Activated T-cell treated with anti-CD3 and anti-CD28 coated beads, Interleukin-2, amount 50 U/mL, for 4 hours (primary cell): ENCODE data around the gene SHLD1. TPM values are rescaled to one million over a fixed set of nuclear protein-coding genes. Genes with fewer than 3 reads are reported as not detected.
"Not testable (repeated sequence)": the region's sequence is repeated elsewhere in the genome, so short reads cannot be mapped to it uniquely, and the experiment has no call there.

Experiments
- ATAC-seq, 2 donors: fragments of 200-7000 bp; cut with Tn5 transposase; one replicate each; pipeline ENCODE4 v1.10.0; 2021
- DNase-seq: peaks from one replicate; pipeline ENCODE4 v3.0.0-alpha.2; 2020
- H3K27me3 Mint-ChIP-seq: one replicate; pipeline ENCODE4 v1.8.0; 2021; ENCODE audit warnings: low read depth, mixed read lengths
- H3K36me3 Mint-ChIP-seq: one replicate; pipeline ENCODE4 v1.8.0; 2022; ENCODE audit warnings: mixed read lengths; ENCODE audit not compliant: insufficient read depth
- H3K4me1 Mint-ChIP-seq: one replicate; pipeline ENCODE4 v1.8.0; 2021; ENCODE audit warnings: low read depth, mixed read lengths
- H3K4me3 Mint-ChIP-seq: one replicate; pipeline ENCODE4 v1.8.0; 2021; ENCODE audit warnings: mild to moderate bottlenecking, moderate library complexity, mixed read lengths
- H3K9me3 Mint-ChIP-seq: one replicate; pipeline ENCODE4 v1.8.0; 2021; ENCODE audit warnings: mixed read lengths
- total RNA-seq, 3 donors: library from RNA; stranded (reverse); gene quantifications; one replicate each; pipeline ENCODE4 v1.2.1, GENCODE V29; 2021

The SHLD1 gene
- total RNA-seq, 3 donors from 2014 or later, result 7.2 to 9.8 (median 9.1) TPM

- DNase-seq, result no peak
- Mint-ChIP-seq H3K36me3 (no peaks in the 10 kb centered on the region), H3K4me3 (no peak overlapping the region), H3K4me1 (peaks cover 18% of the 10 kb centered on the region), H3K9me3 (no peaks in the 10 kb centered on the region), H3K27me3 (no peaks in the 10 kb centered on the region)
- ATAC-seq, result no peak
These were observed 27.3 kb upstream of the SHLD1 start for GRCh38 chr20:5722927-5723326.

- not testable (repeated sequence) for DNase-seq, H3K4me3 Mint-ChIP-seq, ATAC-seq, H3K36me3 Mint-ChIP-seq, H3K4me1 Mint-ChIP-seq, H3K9me3 Mint-ChIP-seq, H3K27me3 Mint-ChIP-seq
These were observed 25.1 kb upstream of the SHLD1 start for GRCh38 chr20:5725183-5725463.

GRCh38 chr20:5727018-5727515 is 23.1 kb upstream of the SHLD1 start:
- no peaks in the 10 kb centered on the region for H3K36me3 Mint-ChIP-seq
- no peaks in the 10 kb centered on the region for H3K9me3 Mint-ChIP-seq
- DNase-seq, result no peak
- H3K4me1 Mint-ChIP-seq, result peaks cover 4% of the 10 kb centered on the region
- no peaks in the 10 kb centered on the region for H3K27me3 Mint-ChIP-seq
- no peak for ATAC-seq
- no peak overlapping the region for H3K4me3 Mint-ChIP-seq

DNA sequence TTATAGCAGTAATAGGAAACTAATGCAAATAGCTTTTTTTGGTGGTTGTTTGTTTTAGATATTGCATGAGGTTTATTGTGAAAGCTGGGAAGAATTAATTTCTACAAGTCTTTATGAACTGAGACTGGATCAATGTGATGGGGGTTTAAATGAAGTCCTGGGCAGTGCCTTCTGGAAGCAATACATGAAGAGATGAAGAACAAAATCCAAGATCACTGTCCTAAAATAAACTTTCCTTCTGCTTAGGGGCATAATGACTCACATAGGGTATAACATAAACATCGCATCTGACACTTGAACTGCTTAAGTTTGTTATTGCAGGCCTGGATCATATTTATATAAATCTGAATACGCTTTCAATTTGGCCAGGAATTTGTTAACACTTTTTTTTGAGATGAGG is 20.9 kb upstream of the SHLD1 start:
- peaks cover 4% of the 10 kb centered on the region for H3K4me1 Mint-ChIP-seq
- no peaks in the 10 kb centered on the region for H3K9me3 Mint-ChIP-seq
- ATAC-seq (no peak), DNase-seq (no peak)
- H3K27me3 Mint-ChIP-seq, result no peaks in the 10 kb centered on the region
- no peak overlapping the region for H3K4me3 Mint-ChIP-seq
- H3K36me3 Mint-ChIP-seq, result no peaks in the 10 kb centered on the region

- Mint-ChIP-seq H3K9me3 (no peaks in the 10 kb centered on the region), H3K4me3 (no peak overlapping the region), H3K4me1 (no peaks in the 10 kb centered on the region), H3K27me3 (no peaks in the 10 kb centered on the region), H3K36me3 (no peaks in the 10 kb centered on the region)
- ATAC-seq (no peak), DNase-seq (no peak)
These were observed 20.1 kb upstream of the SHLD1 start for GRCh38 chr20:5730131-5730530.

GRCh38 chr20:5731753-5732366 is 18.3 kb upstream of the SHLD1 start:
- Mint-ChIP-seq H3K9me3 (no peaks in the 10 kb centered on the region), H3K4me1 (peaks cover 12% of the 10 kb centered on the region), H3K4me3 (no peak overlapping the region)

DNA sequence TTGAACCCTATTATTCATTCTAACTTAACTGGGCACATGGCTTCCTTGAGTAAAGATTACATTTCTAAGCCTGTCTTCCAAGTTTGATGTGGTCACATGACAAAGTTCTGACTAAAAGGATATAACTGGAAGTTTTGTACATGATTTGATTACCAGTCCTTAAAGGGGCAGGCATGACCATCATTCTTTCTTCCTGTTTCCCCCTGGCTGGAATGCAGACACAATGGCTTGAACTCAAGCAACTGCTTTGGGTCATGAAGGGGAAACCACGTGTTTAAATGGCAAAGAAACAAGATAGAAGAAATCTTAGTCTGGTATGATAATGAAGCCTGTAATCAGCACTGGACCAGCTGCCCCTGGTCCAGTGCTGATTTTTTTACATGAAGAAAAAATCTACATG is 15.6 kb upstream of the SHLD1 start:
- peaks cover 3% of the 10 kb centered on the region for H3K27me3 Mint-ChIP-seq
- no peaks in the 10 kb centered on the region for H3K36me3 Mint-ChIP-seq
- peaks cover 31% of the 10 kb centered on the region for H3K4me1 Mint-ChIP-seq
- H3K9me3 Mint-ChIP-seq, result no peaks in the 10 kb centered on the region
- DNase-seq (no peak), ATAC-seq (no peak)
- H3K4me3 Mint-ChIP-seq, result no peak overlapping the region

More at GRCh38 chr20:5731753-5732366, 18.3 kb upstream of the SHLD1 start:
- DNase-seq (no peak), ATAC-seq (no peak)
- H3K27me3 Mint-ChIP-seq, result no peaks in the 10 kb centered on the region
- H3K36me3 Mint-ChIP-seq, result no peaks in the 10 kb centered on the region

DNA sequence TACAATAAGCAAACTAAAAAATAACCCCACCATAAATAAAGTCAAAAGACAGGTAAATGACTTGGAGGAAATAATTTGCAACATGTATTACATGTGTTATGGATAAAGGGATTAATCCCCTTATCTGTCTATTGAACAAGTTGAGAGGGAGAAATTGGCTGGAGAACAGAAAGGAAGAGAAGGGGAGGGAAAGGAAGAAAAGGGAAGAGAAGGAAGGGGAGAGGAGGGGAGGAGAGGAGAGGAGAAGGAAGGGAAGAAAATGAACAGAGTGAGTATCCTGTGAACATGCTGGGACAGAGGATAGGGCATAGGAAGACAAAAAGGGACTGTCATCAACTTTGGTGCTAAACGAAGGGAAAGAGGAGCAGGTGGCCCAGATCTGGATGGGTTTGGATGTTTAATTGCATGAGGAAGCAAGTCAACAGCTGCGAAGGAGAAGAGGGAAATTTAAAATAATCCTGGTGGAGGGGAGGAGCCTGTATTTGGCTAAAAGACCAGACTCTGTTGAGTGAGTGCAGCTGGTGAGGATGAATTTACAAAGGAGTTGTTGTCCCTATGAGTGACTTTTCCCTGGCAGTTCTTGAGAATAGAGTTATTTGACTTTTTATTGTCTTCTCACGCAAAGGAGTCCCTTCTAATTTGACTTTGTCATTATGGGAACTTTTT is 14.2 kb upstream of the SHLD1 start:
- Mint-ChIP-seq H3K4me3 (peak overlapping the region; percentile 24), H3K9me3 (no peaks in the 10 kb centered on the region), H3K27me3 (peaks cover 3% of the 10 kb centered on the region), H3K36me3 (no peaks in the 10 kb centered on the region), H3K4me1 (peaks cover 31% of the 10 kb centered on the region)
- ATAC-seq, result no peak
- DNase-seq, result no peak

DNA sequence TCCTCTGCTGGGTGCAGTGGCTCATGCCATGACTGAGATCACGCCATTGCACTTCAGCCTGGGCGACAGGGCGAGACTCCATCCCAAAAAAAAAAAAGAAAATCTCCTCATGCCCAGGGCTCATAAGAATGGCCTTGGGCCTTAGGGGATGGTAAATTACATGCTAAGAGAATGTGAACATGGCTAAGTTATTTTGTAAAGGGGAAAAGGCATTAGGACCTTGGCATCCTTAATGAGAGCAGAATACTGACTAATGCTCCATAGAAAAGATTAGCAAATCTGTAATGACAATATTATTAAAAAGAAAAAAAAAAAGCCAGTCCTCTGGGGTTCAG is 12.6 kb upstream of the SHLD1 start:
- H3K4me1 Mint-ChIP-seq, result peaks cover 31% of the 10 kb centered on the region
- H3K27me3 Mint-ChIP-seq, result peaks cover 3% of the 10 kb centered on the region
- H3K9me3 Mint-ChIP-seq, result no peaks in the 10 kb centered on the region
- ATAC-seq, result no peak
- no peaks in the 10 kb centered on the region for H3K36me3 Mint-ChIP-seq
- peak overlapping the region; percentile 46 for H3K4me3 Mint-ChIP-seq
- no peak for DNase-seq

GRCh38 chr20:5737966-5738365 is 12.2 kb upstream of the SHLD1 start:
- Mint-ChIP-seq H3K9me3 (no peaks in the 10 kb centered on the region), H3K4me1 (peaks cover 31% of the 10 kb centered on the region), H3K27me3 (peaks cover 3% of the 10 kb centered on the region), H3K4me3 (no peak overlapping the region), H3K36me3 (no peaks in the 10 kb centered on the region)
- ATAC-seq (no peak), DNase-seq (no peak)

DNA sequence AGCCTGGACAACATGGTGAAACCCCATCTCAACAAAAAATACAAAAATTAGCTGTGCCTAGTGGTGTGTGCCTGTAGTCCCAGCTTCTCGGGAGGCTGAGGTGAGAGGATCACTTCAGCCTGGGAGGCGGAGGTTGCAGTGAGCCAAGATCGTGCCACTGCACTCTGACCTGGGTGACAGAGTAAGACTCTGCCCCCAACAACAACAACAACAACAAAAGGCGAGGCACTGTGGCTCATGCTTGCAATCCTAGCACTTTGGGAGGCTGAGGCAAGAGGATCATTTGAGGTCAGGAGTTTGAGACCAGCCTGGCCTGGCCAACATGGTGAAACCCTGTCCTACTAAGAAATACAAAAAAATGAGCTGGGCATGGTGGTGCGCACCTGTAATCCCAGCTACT is 9.6 kb upstream of the SHLD1 start:
- ATAC-seq, H3K36me3 Mint-ChIP-seq, H3K4me3 Mint-ChIP-seq, DNase-seq, H3K27me3 Mint-ChIP-seq, H3K9me3 Mint-ChIP-seq: not testable (repeated sequence)
- H3K4me1 Mint-ChIP-seq, result peaks cover 30% of the 10 kb centered on the region

GRCh38 chr20:5741089-5741488 is 9.1 kb upstream of the SHLD1 start:
- Mint-ChIP-seq H3K4me1 (peaks cover 26% of the 10 kb centered on the region), H3K9me3 (no peaks in the 10 kb centered on the region), H3K4me3 (no peak overlapping the region), H3K36me3 (no peaks in the 10 kb centered on the region), H3K27me3 (peaks cover 3% of the 10 kb centered on the region)
- ATAC-seq (no peak), DNase-seq (no peak)

- no peaks in the 10 kb centered on the region for H3K9me3 Mint-ChIP-seq
- H3K4me3 Mint-ChIP-seq, result no peak overlapping the region
- no peaks in the 10 kb centered on the region for H3K36me3 Mint-ChIP-seq
- H3K4me1 Mint-ChIP-seq, result peaks cover 18% of the 10 kb centered on the region
- no peak for DNase-seq
- peaks cover 3% of the 10 kb centered on the region for H3K27me3 Mint-ChIP-seq
- ATAC-seq, result no peak
These were observed 8.2 kb upstream of the SHLD1 start for GRCh38 chr20:5742041-5742440.

- Mint-ChIP-seq H3K4me1 (peaks cover 2% of the 10 kb centered on the region), H3K36me3 (peaks cover 2% of the 10 kb centered on the region), H3K4me3 (no peak overlapping the region), H3K27me3 (no peaks in the 10 kb centered on the region), H3K9me3 (no peaks in the 10 kb centered on the region)
- ATAC-seq, result no peak
- DNase-seq, result no peak
These were observed 4.7 kb upstream of the SHLD1 start for GRCh38 chr20:5745416-5746030.

DNA sequence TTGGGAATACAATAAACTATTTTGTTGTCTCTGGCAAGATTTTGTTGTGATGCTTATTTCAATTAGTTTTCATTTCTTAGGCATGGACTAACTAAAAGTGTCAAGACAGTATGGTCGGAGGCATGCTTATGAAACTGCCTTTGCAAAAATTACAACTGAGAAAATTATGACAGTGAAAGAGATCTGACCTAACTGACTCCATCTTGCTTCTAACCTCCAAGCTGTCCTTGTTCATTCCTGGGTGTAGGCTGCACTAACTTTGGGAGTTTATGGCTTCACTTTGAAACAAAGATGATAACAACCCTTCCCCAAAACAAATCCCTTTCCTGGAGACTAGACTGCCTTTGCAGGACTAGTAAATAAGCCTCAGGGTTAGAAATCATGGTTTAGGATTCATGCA is 4.1 kb upstream of the SHLD1 start:
- no peaks in the 10 kb centered on the region for H3K27me3 Mint-ChIP-seq
- DNase-seq (no peak), ATAC-seq (no peak)
- H3K36me3 Mint-ChIP-seq, result peaks cover 2% of the 10 kb centered on the region
- H3K4me1 Mint-ChIP-seq, result peaks cover 4% of the 10 kb centered on the region
- H3K4me3 Mint-ChIP-seq, result no peak overlapping the region
- no peaks in the 10 kb centered on the region for H3K9me3 Mint-ChIP-seq
